Endothelial cell of umbilical vein (primary cell): ENCODE data around the gene DMD. TPM values are rescaled to one million over a fixed set of nuclear protein-coding genes. Genes with fewer than 3 reads are reported as not detected.
"Not testable (repeated sequence)": the region's sequence is repeated elsewhere in the genome, so short reads cannot be mapped to it uniquely, and the experiment has no call there.

ENCODE experiments used
- BruUV-seq: library from RNA; stranded (reverse); fragments of 400-500 nt; replicated peaks from 2 replicates; lab custom pipeline; 2021; lab: Mats Ljungman, UMichigan
- CTCF ChIA-PET: fragments of 300-600, 350-600 bp; sonication (Branson Sonifier 250); formaldehyde crosslinking; loops from one replicate; lab custom pipeline; 2021; ENCODE audit warnings: antibody characterized with exemption, inconsistent platforms; lab: Charles Lee
- POLR2A ChIA-PET: fragments of 300-600, 350-600 bp; sonication (Branson Sonifier 250); formaldehyde crosslinking; loops from one replicate; lab custom pipeline; 2021; ENCODE audit warnings: antibody characterized with exemption, inconsistent platforms; lab: Charles Lee
- DNase-seq: peaks from one replicate; pipeline ENCODE4 v3.0.0-alpha.2; 2011; ENCODE audit warnings: low read depth, low spot score
- FAIRE-seq: peaks from 2 replicates; lab custom pipeline; 2011; peaks lifted over from hg19 to GRCh38; lab: Jason Lieb, UNC
- H2AFZ ChIP-seq: 2 replicates; pipeline ENCODE4 v1.6.0; 2012; ENCODE audit warnings: low read depth, low read length, control low read depth, inconsistent platforms
- H3K27ac ChIP-seq: 2 replicates; pipeline ENCODE4 v1.5.1; 2011; ENCODE audit warnings: low read depth, mild to moderate bottlenecking, control low read depth, low read length, moderate library complexity; ENCODE audit not compliant: insufficient read depth
- H3K27me3 ChIP-seq, 2 experiments: 2 replicates each; pipeline versions ENCODE4 v1.6.0 to v1.6.1; 2011; ENCODE audit warnings: low read length in 2 of 2, mixed read lengths in 1 of 2; ENCODE audit not compliant: control insufficient read depth in 2 of 2, insufficient read depth in 2 of 2
- H3K36me3 ChIP-seq, 2 experiments: 2 replicates in 1 of 2; 3 replicates in 1 of 2; pipeline ENCODE4 v1.5.1; 2011; ENCODE audit warnings: low read length in 2 of 2, mild to moderate bottlenecking in 1 of 2, moderate library complexity in 1 of 2; ENCODE audit not compliant: control insufficient read depth in 2 of 2, insufficient read depth in 2 of 2; ENCODE audit errors: extremely low read depth in 1 of 2
- H3K4me1 ChIP-seq: 3 replicates; pipeline ENCODE4 v1.5.1; 2011; ENCODE audit warnings: mild to moderate bottlenecking, low read length; ENCODE audit not compliant: control insufficient read depth, insufficient read depth; ENCODE audit errors: extremely low read depth
- H3K4me2 ChIP-seq: 2 replicates; pipeline ENCODE4 v1.6.1; 2011; ENCODE audit warnings: low read length, control low read depth, mixed read lengths; ENCODE audit not compliant: insufficient read depth
- H3K4me3 ChIP-seq, 3 experiments: fragments of 200-600 bp in 1 of 3; sonication (generic), shearing (Covaris generic) in 1 of 3; replicated peaks in 1 of 3; 2 replicates each; pipeline ENCODE4 v1.5.1; 2011 to 2016; ENCODE audit warnings: control low read depth in 3 of 3, low read length in 3 of 3, mild to moderate bottlenecking in 2 of 3, inconsistent platforms in 1 of 3, low read depth in 1 of 3, moderate library complexity in 1 of 3; ENCODE audit not compliant: insufficient read depth in 1 of 3
- H3K79me2 ChIP-seq: 2 replicates; pipeline ENCODE4 v1.6.0; 2012; ENCODE audit warnings: low read length, inconsistent platforms; ENCODE audit not compliant: control insufficient read depth, insufficient read depth
- H3K9ac ChIP-seq: replicated peaks from 2 replicates; pipeline ENCODE3; 2011; ENCODE audit warnings: low read length, control low read depth; ENCODE audit not compliant: insufficient read depth; ENCODE audit errors: extremely low read depth
- H3K9me1 ChIP-seq: replicated peaks from 3 replicates; pipeline ENCODE4 v1.6.0; 2011; ENCODE audit warnings: mild to moderate bottlenecking, low read length; ENCODE audit not compliant: control insufficient read depth, insufficient read depth; ENCODE audit errors: extremely low read depth
- H3K9me3 ChIP-seq: replicated peaks from 2 replicates; pipeline ENCODE4 v1.5.1; 2012; ENCODE audit warnings: low read length, inconsistent platforms; ENCODE audit not compliant: control insufficient read depth, insufficient read depth
- H4K20me1 ChIP-seq: replicated peaks from 2 replicates; pipeline ENCODE3; 2011; ENCODE audit warnings: mild to moderate bottlenecking, low read length; ENCODE audit not compliant: control insufficient read depth, insufficient read depth; ENCODE audit errors: extremely low read depth
- EZH2 ChIP-seq: IDR thresholded peaks from 2 replicates; pipeline ENCODE4 v1.6.1; 2012; ENCODE audit warnings: borderline replicate concordance, low read depth, mild to moderate bottlenecking, moderate library complexity, low read length, inconsistent platforms; ENCODE audit not compliant: severe bottlenecking
- FOS ChIP-seq: IDR thresholded peaks from 2 replicates; pipeline ENCODE4 v1.6.1; 2011; ENCODE audit warnings: mild to moderate bottlenecking, low read length, moderate library complexity, borderline replicate concordance; ENCODE audit not compliant: insufficient read depth
- GATA2 ChIP-seq: IDR thresholded peaks from 2 replicates; pipeline ENCODE4 v1.7.0; 2011; ENCODE audit warnings: low read depth, mild to moderate bottlenecking, moderate library complexity, mixed read lengths, low read length; ENCODE audit not compliant: insufficient read length, insufficient read depth
- JUN ChIP-seq: IDR thresholded peaks from 2 replicates; pipeline ENCODE4 v1.6.1; 2011; ENCODE audit warnings: borderline replicate concordance, low read depth; ENCODE audit not compliant: insufficient read length, insufficient read depth
- MYC ChIP-seq: IDR thresholded peaks from one replicate; pipeline ENCODE4 v1.6.1; 2011; ENCODE audit warnings: mild to moderate bottlenecking, low read depth, low read length
- POLR2A ChIP-seq: IDR thresholded peaks from 2 replicates; pipeline ENCODE4 v1.6.1; 2012; ENCODE audit warnings: low read depth, mild to moderate bottlenecking, control low read depth, low read length
- POLR2AphosphoS5 ChIP-seq: IDR thresholded peaks from 2 replicates; pipeline ENCODE4 v1.6.1; 2012; ENCODE audit warnings: low read depth, mild to moderate bottlenecking, control low read depth, low read length, moderate library complexity; ENCODE audit not compliant: insufficient read depth
- dilution Hi-C: fragments of 300-500 bp; cut with MboI; formaldehyde crosslinking; loops from one replicate; pipeline ENCODE4 v1.15.0; 2019; ENCODE audit warnings: low sequenced_read_pairs; ENCODE audit not compliant: extremely low pct_ligation_motif_present
- intact Hi-C: fragments of 100-400 bp; cut with micrococcal nuclease; formaldehyde crosslinking; loops from one replicate; pipeline ENCODE4 v1.10.0; 2022
- polyA plus RNA-seq, 4 experiments: library from polyadenylated mRNA; depleted of rRNA in 3 of 4; stranded (reverse) in 3 of 4; unstranded in 1 of 4; fragments of >200 nt; gene quantifications; 2 replicates each; pipeline versions ENCODE4 v1.2.1 to v1.2.3, GENCODE V29; 2011 to 2012; ENCODE audit warnings: missing spikeins in 1 of 4
- total RNA-seq: library from RNA; stranded (reverse); gene quantifications from 2 replicates; pipeline ENCODE4 v1.2.3, GENCODE V29; 2021
- TF ChIP-seq, protein P1 (sequence below): IDR thresholded peaks from 2 replicates; pipeline ENCODE4 v1.6.1; 2011; ENCODE audit not compliant: insufficient read depth, insufficient read length
- TF ChIP-seq, protein P2 (sequence below), 2 donors: IDR thresholded peaks; 1 replicate in 1 of 2; 2 replicates in 1 of 2; pipeline ENCODE4 v1.5.1; 2011; ENCODE audit warnings: low read length in 2 of 2, mild to moderate bottlenecking in 2 of 2, moderate library complexity in 2 of 2, control low read depth in 1 of 2, inconsistent platforms in 1 of 2, low read depth in 1 of 2; ENCODE audit not compliant: insufficient read depth in 1 of 2; ENCODE audit errors: extremely low read depth in 1 of 2

The DMD gene
- total and polyA plus RNA-seq, 2 donors (not counting 3 experiments of a cell fraction or from before 2014, with no cell fraction given) = 7.3 to 9.0 TPM

DNA sequence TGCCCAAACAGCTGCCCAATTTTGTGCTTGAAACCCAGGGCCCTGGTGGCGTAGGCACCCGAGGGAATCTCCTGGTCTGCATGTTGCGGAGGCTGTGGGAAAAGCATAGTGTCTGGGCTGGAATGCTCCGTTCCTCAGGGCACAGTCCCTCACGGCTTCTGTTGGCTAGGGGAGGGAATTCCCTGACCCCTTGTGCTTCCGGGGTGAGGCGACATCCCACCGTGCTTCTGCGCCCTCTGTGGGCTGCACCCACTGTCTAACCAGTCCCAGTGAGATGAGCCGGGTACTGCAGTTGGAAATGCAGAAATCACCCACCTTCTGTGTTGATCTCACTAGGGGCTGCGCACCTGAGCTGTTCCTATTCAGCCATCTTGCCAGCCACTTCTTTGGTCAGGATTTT lies 1740.1 kb downstream of the DMD start:
- ChIA-PET POLR2A (no interaction called here), CTCF (no interaction called here)
- H3K27me3 ChIP-seq = no peaks in the 10 kb centered on the region
- H3K9me3 ChIP-seq = no peaks in the 10 kb centered on the region
- no peaks in the 10 kb centered on the region for H3K9me1 ChIP-seq
- DNase-seq (no peak), FAIRE-seq (no peak)
- no peaks in the 10 kb centered on the region for H3K4me1 ChIP-seq
- no peaks in the 10 kb centered on the region for H3K79me2 ChIP-seq
- H2AFZ ChIP-seq = no peak overlapping the region
- H3K4me3 ChIP-seq = no peak overlapping the region
- H3K27ac ChIP-seq = no peak overlapping the region
- H3K36me3 ChIP-seq = no peaks in the 10 kb centered on the region
- H3K4me2 ChIP-seq = no peak overlapping the region
- H4K20me1 ChIP-seq = no peaks in the 10 kb centered on the region
- BruUV-seq = no TSS peak
- intact Hi-C loops (no loop called here), dilution Hi-C loops (no loop called here)
- H3K9ac ChIP-seq = no peak overlapping the region
- TF ChIP-seq POLR2A = no peak
- TF ChIP-seq EZH2 = no peak
- TF ChIP-seq JUN = no peak
- no peak for TF ChIP-seq POLR2AphosphoS5
- TF ChIP-seq GATA2 = no peak
- TF ChIP-seq, protein P1, sequence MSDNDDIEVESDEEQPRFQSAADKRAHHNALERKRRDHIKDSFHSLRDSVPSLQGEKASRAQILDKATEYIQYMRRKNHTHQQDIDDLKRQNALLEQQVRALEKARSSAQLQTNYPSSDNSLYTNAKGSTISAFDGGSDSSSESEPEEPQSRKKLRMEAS = no peak
- TF ChIP-seq, protein P2, sequence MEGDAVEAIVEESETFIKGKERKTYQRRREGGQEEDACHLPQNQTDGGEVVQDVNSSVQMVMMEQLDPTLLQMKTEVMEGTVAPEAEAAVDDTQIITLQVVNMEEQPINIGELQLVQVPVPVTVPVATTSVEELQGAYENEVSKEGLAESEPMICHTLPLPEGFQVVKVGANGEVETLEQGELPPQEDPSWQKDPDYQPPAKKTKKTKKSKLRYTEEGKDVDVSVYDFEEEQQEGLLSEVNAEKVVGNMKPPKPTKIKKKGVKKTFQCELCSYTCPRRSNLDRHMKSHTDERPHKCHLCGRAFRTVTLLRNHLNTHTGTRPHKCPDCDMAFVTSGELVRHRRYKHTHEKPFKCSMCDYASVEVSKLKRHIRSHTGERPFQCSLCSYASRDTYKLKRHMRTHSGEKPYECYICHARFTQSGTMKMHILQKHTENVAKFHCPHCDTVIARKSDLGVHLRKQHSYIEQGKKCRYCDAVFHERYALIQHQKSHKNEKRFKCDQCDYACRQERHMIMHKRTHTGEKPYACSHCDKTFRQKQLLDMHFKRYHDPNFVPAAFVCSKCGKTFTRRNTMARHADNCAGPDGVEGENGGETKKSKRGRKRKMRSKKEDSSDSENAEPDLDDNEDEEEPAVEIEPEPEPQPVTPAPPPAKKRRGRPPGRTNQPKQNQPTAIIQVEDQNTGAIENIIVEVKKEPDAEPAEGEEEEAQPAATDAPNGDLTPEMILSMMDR (IDR thresholded peaks at IDR 0.05; ENCODE audit: extremely low read depth in 1 of 2, insufficient read depth in 1 of 2, low read depth in 1 of 2, low read length in 2 of 2) = no peak
- no peak for TF ChIP-seq MYC
- no peak for TF ChIP-seq FOS

DNA sequence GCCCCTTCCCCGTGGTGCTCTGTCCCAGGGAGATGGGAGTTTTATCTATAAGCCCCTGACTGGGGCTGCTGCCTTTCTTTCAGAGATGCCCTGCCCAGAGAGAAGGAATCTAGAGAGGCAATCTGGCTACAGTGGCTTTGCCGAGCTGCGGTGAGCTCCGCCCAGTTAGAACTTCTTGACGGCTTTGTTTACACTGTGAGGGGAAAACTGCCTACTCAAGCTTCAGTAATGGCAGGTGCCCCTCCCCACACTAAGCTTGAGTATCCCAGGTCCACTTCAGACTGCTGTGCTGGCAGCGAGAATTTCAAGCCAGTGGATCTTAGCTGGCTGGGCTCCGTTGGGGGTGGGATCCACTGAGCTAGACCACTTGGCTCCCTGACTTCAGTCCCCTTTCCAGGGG lies 1740.6 kb downstream of the DMD start:
- H3K9me3 ChIP-seq, H3K9me1 ChIP-seq, H2AFZ ChIP-seq, H3K4me1 ChIP-seq, BruUV-seq, H3K4me3 ChIP-seq, H4K20me1 ChIP-seq, H3K79me2 ChIP-seq, H3K4me2 ChIP-seq, H3K36me3 ChIP-seq, DNase-seq, H3K27ac ChIP-seq, H3K9ac ChIP-seq, CTCF ChIA-PET, intact Hi-C loops, H3K27me3 ChIP-seq, dilution Hi-C loops, FAIRE-seq, POLR2A ChIA-PET: not testable (repeated sequence)
